Ascending aorta (tissue), 2 donors: ENCODE results near the gene SDK1. TPM values are rescaled to one million over a fixed set of nuclear protein-coding genes. Genes with fewer than 3 reads are reported as not detected.
A peak's percentile ranks its signal among the peaks of the same experiment; 100 is the strongest.

Experiments
- DNase-seq, 2 donors: peaks; one replicate each; pipeline ENCODE4 v3.0.0-alpha.2; 2019; ENCODE audit warnings: low spot score in 2 of 2
- H3K27ac ChIP-seq, 2 donors: fragments of 200-600 bp; sonication (generic); one replicate each; pipeline ENCODE4 v1.5.1; 2016 to 2017; ENCODE audit warnings: mild to moderate bottlenecking in 1 of 2
- H3K27me3 ChIP-seq: fragments of 200-600 bp; sonication (generic); one replicate; pipeline ENCODE4 v1.5.1; 2017
- H3K36me3 ChIP-seq, 2 donors: fragments of 200-600 bp; sonication (generic); one replicate each; pipeline ENCODE4 v1.5.1; 2016
- H3K4me1 ChIP-seq, 2 donors: fragments of 200-600 bp; sonication (generic); one replicate each; pipeline ENCODE4 v1.5.1; 2016 to 2017; ENCODE audit warnings: mild to moderate bottlenecking in 1 of 2
- H3K4me3 ChIP-seq, 2 donors: fragments of 200-600 bp; sonication (generic); one replicate each; pipeline ENCODE4 v1.5.1; 2016 to 2017; ENCODE audit warnings: mild to moderate bottlenecking in 1 of 2
- H3K9me3 ChIP-seq, 2 donors: fragments of 200-600 bp; sonication (generic); one replicate each; pipeline ENCODE4 v1.5.1; 2016
- intact Hi-C: fragments of 100-400 bp; cut with DNase I; formaldehyde crosslinking; loops from one replicate; pipeline ENCODE4 v1.15.1; 2023
- total RNA-seq: library from RNA; depleted of rRNA; stranded (reverse); fragments of >200 nt; gene quantifications from one replicate; pipeline ENCODE4 v1.1.0, GENCODE V29; 2016
- TF ChIP-seq, protein P1 (sequence below), 3 experiments: fragments of 200-600 bp in 2 of 3; fragments of 450-650 bp in 1 of 3; sonication (generic) in 2 of 3; IDR thresholded peaks; one replicate each; pipeline ENCODE4 v1.5.1; 2016 to 2019; ENCODE audit warnings: antibody characterized with exemption in 3 of 3, mild to moderate bottlenecking in 1 of 3, moderate library complexity in 1 of 3

Gene SDK1
- total RNA-seq, 1 donor from 2014 or later = 13.3 TPM

DNA sequence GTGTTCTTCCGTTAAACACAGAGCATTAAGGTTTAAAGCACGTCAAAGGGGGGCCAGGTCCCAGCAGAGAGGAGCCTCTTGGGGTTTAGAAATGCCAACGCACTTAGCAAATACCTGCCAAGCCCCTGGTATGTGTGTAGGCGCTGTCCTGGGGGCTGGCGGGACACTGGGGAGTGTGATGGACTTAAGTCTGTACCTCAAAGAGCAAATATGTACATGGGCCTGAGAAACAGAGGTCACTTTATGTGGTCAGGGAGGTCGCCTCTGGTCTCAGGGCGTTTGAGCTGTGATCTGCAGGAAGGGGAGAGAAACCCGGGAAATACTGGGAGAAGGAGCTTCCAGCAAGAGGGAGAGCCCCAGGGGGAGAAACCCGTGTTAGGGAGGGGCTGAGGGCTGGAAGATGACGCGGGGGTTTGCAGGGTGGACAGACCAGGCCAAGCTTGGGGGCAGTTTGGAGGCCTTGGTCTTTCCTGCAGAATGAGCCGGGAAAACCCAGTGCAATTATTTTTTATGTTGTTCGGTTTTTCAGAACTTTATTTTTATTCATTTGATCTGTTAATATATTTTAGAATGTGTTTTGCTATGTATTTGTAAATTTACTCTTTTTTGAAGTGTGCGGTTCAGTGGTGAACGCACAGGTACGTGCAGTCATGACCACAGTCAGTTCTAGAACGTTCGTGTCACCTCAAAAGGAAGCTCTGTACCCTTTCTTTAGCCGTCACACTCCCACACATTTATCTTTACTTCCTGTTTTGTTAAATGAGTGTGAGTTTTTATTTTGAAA, 939.7 kb downstream of the SDK1 start:
- H3K36me3 ChIP-seq = peaks cover 6 to 36% of the 10 kb centered on the region in 2 donors
- H3K4me1 ChIP-seq = no peaks in the 10 kb centered on the region
- H3K27me3 ChIP-seq = no peaks in the 10 kb centered on the region
- no peak overlapping the region for H3K27ac ChIP-seq
- TF ChIP-seq, protein P1, sequence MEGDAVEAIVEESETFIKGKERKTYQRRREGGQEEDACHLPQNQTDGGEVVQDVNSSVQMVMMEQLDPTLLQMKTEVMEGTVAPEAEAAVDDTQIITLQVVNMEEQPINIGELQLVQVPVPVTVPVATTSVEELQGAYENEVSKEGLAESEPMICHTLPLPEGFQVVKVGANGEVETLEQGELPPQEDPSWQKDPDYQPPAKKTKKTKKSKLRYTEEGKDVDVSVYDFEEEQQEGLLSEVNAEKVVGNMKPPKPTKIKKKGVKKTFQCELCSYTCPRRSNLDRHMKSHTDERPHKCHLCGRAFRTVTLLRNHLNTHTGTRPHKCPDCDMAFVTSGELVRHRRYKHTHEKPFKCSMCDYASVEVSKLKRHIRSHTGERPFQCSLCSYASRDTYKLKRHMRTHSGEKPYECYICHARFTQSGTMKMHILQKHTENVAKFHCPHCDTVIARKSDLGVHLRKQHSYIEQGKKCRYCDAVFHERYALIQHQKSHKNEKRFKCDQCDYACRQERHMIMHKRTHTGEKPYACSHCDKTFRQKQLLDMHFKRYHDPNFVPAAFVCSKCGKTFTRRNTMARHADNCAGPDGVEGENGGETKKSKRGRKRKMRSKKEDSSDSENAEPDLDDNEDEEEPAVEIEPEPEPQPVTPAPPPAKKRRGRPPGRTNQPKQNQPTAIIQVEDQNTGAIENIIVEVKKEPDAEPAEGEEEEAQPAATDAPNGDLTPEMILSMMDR (IDR thresholded peaks at IDR 0.05) = no peak
- H3K4me3 ChIP-seq = no peak overlapping the region
- no peaks in the 10 kb centered on the region for H3K9me3 ChIP-seq
- peak in 1 of 2 donors; percentile 43 for DNase-seq
- intact Hi-C loops = no loop called here

DNA sequence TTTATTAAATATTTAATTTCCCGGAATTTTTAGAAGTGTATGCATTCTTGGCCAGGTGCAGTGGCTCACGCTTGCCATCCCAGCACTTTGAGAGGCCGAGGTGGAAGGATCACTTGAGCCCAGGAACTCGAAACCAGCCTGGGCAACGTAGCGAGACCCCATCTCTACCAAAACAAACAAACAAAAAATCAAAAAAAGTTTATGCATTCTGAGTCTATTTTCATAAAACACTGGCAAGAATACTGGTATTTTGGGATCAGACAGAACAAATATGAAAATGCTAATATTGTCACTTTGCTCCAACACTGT, 940.2 kb downstream of the SDK1 start:
- Histone ChIP-seq H3K36me3 (peaks cover 10 to 41% of the 10 kb centered on the region in 2 donors), H3K27ac (no peak overlapping the region), H3K27me3 (no peaks in the 10 kb centered on the region), H3K9me3 (no peaks in the 10 kb centered on the region), H3K4me1 (no peaks in the 10 kb centered on the region), H3K4me3 (no peak overlapping the region)
- no peak for DNase-seq
- intact Hi-C loops = no loop called here
- TF ChIP-seq, protein P1 (IDR thresholded peaks at IDR 0.05) = no peak

DNA sequence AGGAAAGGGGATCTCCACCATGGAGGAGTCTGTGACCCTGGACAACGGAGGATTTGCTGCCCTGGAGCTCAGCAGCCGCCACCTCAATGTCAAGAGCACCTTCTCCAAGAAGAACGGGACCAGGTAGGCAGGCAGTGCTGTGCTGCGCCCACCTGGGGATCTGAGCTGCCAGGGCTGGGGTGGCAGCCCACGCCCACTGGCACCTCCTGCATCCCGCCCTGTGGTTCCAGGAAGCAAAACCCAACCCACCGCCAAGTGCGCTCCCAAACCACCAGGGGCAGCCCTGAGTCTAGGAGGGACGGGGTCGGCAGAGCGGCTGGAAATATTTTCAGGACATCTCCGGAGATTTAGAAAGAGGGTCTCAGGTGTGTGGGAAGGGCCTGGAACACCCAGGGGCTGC, 940.7 kb downstream of the SDK1 start:
- Histone ChIP-seq H3K27me3 (no peaks in the 10 kb centered on the region), H3K9me3 (no peaks in the 10 kb centered on the region), H3K4me3 (no peak overlapping the region), H3K36me3 (peaks cover 10 to 41% of the 10 kb centered on the region in 2 donors), H3K4me1 (no peaks in the 10 kb centered on the region), H3K27ac (no peak overlapping the region)
- intact Hi-C loops = no loop called here
- TF ChIP-seq, protein P1 (IDR thresholded peaks at IDR 0.05) = no peak
- peak in 1 of 2 donors; percentile 56 for DNase-seq

DNA sequence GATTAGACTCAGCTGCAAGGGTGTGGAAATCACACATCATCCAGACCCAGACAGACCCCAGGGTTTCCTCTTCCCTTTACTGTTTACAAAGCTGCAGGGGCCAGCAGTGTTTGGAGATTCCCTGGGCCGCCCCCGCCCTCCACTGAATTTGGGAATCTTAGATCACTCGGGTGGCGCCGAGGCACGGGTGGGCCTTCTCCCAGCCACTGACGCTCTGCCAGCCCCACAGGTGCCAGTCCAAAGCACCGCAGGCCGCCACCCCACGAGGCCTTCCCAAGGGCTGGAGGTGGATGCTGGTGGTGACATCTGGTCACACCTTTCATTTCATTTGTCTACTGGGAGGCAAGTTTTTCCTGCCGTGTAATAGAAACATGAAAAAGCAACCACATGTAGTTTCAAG, 941.7 kb downstream of the SDK1 start:
- H3K27me3 ChIP-seq = no peaks in the 10 kb centered on the region
- no peaks in the 10 kb centered on the region for H3K9me3 ChIP-seq
- peak in 1 of 2 donors; percentile 24 for DNase-seq
- H3K36me3 ChIP-seq = peaks cover 10 to 49% of the 10 kb centered on the region in 2 donors
- TF ChIP-seq, protein P1 (IDR thresholded peaks at IDR 0.05) = no peak
- H3K27ac ChIP-seq = no peak overlapping the region
- no peaks in the 10 kb centered on the region for H3K4me1 ChIP-seq
- intact Hi-C loops = no loop called here
- no peak overlapping the region for H3K4me3 ChIP-seq

DNA sequence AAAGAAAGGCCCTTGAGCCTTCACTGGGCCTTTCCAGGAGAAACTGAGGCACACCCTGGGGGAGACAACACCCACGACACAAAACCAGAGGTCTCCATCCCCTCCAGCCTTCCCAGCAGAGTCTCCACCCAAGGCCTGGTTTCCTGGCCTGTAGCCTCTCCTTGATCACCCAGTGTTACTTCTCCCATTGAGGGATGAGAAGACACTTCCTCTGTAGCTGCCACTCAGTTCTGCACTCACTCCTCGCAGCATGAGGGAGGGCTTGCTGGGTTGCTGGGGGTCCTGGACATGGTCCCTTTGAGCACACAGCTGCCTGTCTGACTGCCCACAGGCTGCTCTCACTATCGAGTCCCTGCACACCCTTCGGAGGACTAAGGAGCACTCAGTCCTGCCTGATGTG, 943.0 kb downstream of the SDK1 start:
- no peaks in the 10 kb centered on the region for H3K27me3 ChIP-seq
- H3K4me1 ChIP-seq = no peaks in the 10 kb centered on the region
- TF ChIP-seq, protein P1 (IDR thresholded peaks at IDR 0.05) = no peak
- no peak overlapping the region for H3K4me3 ChIP-seq
- H3K27ac ChIP-seq = no peak overlapping the region
- no peaks in the 10 kb centered on the region for H3K9me3 ChIP-seq
- peak in 1 of 2 donors; percentile 28 for DNase-seq
- H3K36me3 ChIP-seq = peaks cover 10 to 47% of the 10 kb centered on the region in 2 donors
- intact Hi-C loops = no loop called here
